ENCODE measurements around the gene NLRC3.

NLRC3 gene

DNA sequence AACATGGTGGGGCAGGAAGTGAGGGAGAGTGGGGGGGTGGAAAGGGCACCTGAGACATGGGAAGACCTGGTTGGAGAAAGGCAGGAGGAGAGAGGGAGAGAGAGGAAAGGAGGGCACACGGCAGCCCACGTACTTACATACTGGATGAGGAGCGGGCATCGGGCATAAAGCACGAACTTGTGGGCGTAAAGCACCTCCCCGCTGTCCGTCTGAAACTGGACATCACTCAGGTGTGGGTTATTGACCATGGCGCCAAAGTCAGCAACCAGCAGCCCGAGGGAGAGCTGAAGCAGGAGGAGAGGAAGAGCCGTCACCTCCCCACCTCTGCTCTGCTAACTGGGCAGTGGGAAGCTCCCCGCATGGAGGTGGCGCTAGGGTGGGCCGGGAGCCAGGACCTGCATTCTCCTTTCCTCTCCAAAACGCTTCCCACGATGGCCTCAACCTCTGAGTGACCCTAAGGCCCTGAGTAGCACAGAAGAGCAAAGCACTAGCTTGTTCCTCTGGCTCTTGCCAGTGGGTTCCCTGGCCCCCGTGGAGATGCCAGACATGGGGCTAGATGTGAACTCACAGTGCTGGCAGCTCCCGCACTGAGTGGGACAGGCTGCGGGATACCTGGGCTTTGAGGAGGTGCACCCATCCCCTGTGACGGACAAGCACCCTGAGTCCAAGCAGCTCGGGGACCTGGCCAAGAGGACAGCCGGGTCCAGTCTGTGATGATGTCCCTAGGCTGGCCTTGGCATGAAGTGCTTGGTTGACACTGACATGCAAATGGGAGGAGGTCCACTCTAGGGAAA, 17.3 kb upstream of the NLRC3 start:
- no peak for DNase-seq (ENCODE audit: low read depth)
- no peak overlapping the region for H3K4me3 ChIP-seq (ENCODE audit: low read length)
- TF ChIP-seq, protein P1, sequence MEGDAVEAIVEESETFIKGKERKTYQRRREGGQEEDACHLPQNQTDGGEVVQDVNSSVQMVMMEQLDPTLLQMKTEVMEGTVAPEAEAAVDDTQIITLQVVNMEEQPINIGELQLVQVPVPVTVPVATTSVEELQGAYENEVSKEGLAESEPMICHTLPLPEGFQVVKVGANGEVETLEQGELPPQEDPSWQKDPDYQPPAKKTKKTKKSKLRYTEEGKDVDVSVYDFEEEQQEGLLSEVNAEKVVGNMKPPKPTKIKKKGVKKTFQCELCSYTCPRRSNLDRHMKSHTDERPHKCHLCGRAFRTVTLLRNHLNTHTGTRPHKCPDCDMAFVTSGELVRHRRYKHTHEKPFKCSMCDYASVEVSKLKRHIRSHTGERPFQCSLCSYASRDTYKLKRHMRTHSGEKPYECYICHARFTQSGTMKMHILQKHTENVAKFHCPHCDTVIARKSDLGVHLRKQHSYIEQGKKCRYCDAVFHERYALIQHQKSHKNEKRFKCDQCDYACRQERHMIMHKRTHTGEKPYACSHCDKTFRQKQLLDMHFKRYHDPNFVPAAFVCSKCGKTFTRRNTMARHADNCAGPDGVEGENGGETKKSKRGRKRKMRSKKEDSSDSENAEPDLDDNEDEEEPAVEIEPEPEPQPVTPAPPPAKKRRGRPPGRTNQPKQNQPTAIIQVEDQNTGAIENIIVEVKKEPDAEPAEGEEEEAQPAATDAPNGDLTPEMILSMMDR (IDR thresholded peaks at IDR 0.05; ENCODE audit: insufficient read depth, low read depth, low read length, missing control alignments), result no peak

DNA sequence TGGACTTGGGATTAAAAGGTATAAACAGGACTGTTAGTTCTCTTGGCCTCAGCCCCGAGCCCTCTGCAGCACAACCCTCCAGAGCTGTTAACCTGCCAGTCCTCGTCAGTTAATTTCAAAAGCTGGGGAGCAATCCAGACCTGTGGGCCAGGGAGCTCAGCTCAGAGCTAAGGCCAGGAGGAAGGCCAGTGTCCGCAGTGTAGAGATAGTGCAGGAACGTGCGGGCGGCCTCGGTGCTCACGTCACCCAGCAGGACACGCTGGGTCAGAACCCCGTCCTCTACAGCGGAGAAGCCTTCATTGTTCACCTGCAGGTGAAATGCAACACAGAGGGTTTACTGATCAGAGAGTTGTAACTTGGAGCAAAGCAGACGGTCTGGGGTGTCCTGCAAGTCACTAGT, 15.4 kb upstream of the NLRC3 start:
- no peak for DNase-seq (ENCODE audit: low read depth)
- TF ChIP-seq, protein P1 (IDR thresholded peaks at IDR 0.05; ENCODE audit: insufficient read depth, low read depth, low read length, missing control alignments), result no peak
- no peak overlapping the region for H3K4me3 ChIP-seq (ENCODE audit: low read length)

DNA sequence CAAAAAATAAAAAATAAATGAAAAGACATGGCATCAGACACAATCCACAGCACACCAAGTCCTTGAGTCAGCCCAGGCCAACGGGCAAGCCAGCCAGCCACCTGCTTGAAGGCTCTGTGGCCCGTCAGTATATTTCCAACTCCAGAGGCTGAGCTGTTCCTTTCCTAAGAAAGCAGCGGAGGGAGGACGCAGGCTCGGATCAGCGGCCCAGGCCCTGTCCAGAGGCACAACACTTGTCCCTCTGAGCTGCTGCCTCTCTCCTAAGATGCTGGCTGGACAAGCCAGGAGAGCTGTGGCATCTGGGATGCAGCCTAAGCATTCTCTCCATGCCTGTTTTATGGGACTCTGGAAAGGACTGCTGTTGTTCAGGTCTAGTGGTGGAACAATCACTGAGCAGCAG, 14.8 kb upstream of the NLRC3 start:
- H3K4me3 ChIP-seq (ENCODE audit: low read length), result no peak overlapping the region
- DNase-seq (ENCODE audit: low read depth), result no peak
- TF ChIP-seq, protein P1 (IDR thresholded peaks at IDR 0.05; ENCODE audit: insufficient read depth, low read depth, low read length, missing control alignments), result no peak

DNA sequence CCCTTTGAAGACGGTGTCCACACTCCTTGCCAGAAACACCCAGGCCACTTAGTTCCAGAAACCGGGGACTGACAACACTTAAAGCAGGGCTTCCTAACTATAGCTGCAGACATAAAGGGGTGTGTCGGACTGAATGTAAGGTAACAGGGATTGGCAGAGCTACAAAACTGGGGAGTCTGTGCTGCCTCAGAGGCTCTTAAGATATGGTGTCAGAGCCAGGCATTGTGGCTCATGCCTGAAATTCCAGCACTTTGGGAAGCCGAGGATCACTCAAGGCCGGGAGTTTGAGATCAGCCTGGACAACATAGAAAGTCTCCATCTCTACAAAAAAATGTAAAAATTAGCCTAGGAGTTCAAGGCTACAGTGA, 14.2 kb upstream of the NLRC3 start:
- TF ChIP-seq, protein P1 (IDR thresholded peaks at IDR 0.05; ENCODE audit: insufficient read depth, low read depth, low read length, missing control alignments), result no peak

DNA sequence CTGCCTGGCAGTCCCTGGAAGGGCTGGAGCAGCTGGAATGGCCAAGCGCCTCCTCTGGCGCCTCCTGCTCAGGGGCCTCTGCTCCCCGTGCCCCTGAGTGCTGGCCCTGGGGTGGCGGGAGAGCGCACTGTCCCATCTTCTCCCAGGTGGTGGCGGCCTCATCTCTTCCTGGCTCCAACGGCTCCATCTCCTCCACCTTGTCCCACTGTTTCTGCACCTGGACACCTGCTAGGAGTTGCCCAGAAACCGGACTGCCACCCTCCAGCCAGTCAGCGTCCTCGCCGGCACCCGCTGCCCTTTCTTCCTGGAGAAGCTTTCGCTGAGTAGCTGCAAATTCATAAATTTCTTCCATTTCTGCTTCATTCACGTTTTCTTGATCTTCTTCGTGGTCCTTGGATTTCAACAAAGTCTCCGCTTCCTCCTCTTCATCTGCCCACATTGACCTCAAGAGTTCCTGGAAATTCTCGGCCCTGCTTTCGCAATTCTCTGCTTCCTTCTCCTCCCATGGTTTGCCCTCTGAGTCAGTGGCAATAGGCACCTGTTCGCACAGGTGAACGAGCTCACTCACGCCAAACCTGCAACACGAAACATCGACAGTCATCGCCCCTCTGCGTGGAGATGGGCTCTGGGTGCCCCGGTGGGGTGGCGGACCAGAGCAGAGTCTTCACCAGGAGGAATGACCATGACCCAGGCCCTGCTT, 13.7 kb upstream of the NLRC3 start:
- peak; percentile 64 for DNase-seq (ENCODE audit: low read depth)
- TF ChIP-seq, protein P1 (IDR thresholded peaks at IDR 0.05; ENCODE audit: insufficient read depth, low read depth, low read length, missing control alignments), result no peak
- H3K4me3 ChIP-seq (ENCODE audit: low read length), result no peak overlapping the region

More for the DNA sequence above, 14.2 kb upstream of the NLRC3 start:
- no peak for DNase-seq (ENCODE audit: low read depth)
- H3K4me3 ChIP-seq (ENCODE audit: low read length), result no peak overlapping the region

DNA sequence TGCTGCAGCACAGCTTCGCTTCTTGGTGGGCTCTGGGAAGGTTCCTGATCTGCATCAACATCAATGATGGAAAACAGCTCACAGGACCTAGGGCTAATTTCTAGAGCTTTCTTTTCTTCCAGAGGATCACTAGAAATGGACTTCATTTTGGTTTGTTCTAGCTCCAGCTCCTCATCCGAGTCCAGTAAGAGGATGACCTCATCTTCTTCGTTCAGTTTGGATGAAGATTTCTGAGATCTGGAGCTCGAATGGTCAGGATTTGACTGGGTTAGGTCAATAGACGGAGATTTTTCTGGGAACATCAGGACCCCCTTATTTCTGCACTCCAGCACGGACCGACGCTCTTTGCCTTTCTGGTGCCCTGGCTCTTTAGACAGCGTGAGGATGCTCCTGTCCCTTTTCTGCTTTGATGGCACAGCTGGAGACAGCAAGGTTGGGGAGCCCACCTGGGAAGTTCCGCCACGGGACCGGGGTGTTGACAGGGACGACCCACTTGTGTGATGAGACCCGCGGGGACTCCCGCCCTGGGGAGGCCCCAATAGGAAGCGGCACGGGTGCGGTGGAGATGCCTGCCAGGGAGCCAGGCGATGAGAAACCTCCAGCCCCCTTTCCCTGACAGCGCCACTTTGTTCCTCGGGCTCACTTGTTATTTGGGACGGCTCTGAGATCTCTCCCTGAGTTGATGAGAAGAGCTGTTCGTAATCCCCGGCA, 12.9 kb upstream of the NLRC3 start:
- H3K4me3 ChIP-seq (ENCODE audit: low read length), result no peak overlapping the region
- DNase-seq (ENCODE audit: low read depth), result no peak
- TF ChIP-seq, protein P1 (IDR thresholded peaks at IDR 0.05; ENCODE audit: insufficient read depth, low read depth, low read length, missing control alignments), result no peak
